Skin of body (tissue), 2 donors: Measurements from ENCODE around the gene CLHC1. TPM values are rescaled to one million over a fixed set of nuclear protein-coding genes. Genes with fewer than 3 reads are reported as not detected.

Experiments
- DNase-seq: peaks from one replicate; lab custom pipeline; 2025; lab: John Stamatoyannopoulos, UW
- total RNA-seq: library from RNA; depleted of rRNA; stranded (reverse); fragments of >200 nt; gene quantifications from one replicate; pipeline ENCODE4 v1.2.3, GENCODE V29; 2014

CLHC1 gene
- total RNA-seq, 1 donor from 2014 or later = 13.7 TPM

- DNase-seq = no peak
These were observed 62.2 kb downstream of the CLHC1 start for GRCh38 chr2:55169915-55170314.

GRCh38 chr2:55169359-55169758 is 62.7 kb downstream of the CLHC1 start:
- DNase-seq = no peak

- DNase-seq = peak; percentile 73
These were observed 63.6 kb downstream of the CLHC1 start for GRCh38 chr2:55168221-55169154.

GRCh38 chr2:55165626-55166025 is 66.5 kb downstream of the CLHC1 start:
- no peak for DNase-seq

- DNase-seq = no peak
These were observed 67.3 kb downstream of the CLHC1 start for GRCh38 chr2:55164534-55165480.

GRCh38 chr2:55163941-55164390 is 68.1 kb downstream of the CLHC1 start:
- DNase-seq = no peak

GRCh38 chr2:55163274-55163721 is 68.8 kb downstream of the CLHC1 start:
- peak; percentile 28 for DNase-seq

- no peak for DNase-seq
These were observed 69.6 kb downstream of the CLHC1 start for GRCh38 chr2:55162284-55163006.

- no peak for DNase-seq
These were observed 70.5 kb downstream of the CLHC1 start for GRCh38 chr2:55161295-55162210.

- no peak for DNase-seq
These were observed 71.7 kb downstream of the CLHC1 start for GRCh38 chr2:55160422-55160821.

GRCh38 chr2:55159752-55160151 is 72.3 kb downstream of the CLHC1 start:
- no peak for DNase-seq

GRCh38 chr2:55159037-55159651 is 72.9 kb downstream of the CLHC1 start:
- DNase-seq = peak; percentile 18

GRCh38 chr2:55158111-55158814 is 73.8 kb downstream of the CLHC1 start:
- no peak for DNase-seq

GRCh38 chr2:55157474-55157884 is 74.6 kb downstream of the CLHC1 start:
- no peak for DNase-seq

GRCh38 chr2:55156984-55157383 is 75.1 kb downstream of the CLHC1 start:
- no peak for DNase-seq

- peak; percentile 65 for DNase-seq
These were observed 75.8 kb downstream of the CLHC1 start for GRCh38 chr2:55156326-55156725.

GRCh38 chr2:55155764-55156281 is 76.3 kb downstream of the CLHC1 start:
- no peak for DNase-seq

GRCh38 chr2:55155206-55155605 is 76.9 kb downstream of the CLHC1 start:
- DNase-seq = no peak
